Retina (tissue), 1 donor: ENCODE data around the gene AP3B1.

Experiments
- DNase-seq: peaks from one replicate; pipeline ENCODE4 v3.0.0-alpha.2; 2016

AP3B1 gene

GRCh38 chr5:78289911-78290310, 4.6 kb downstream of the AP3B1 start:
- no peak for DNase-seq

GRCh38 chr5:78288246-78288645, 6.3 kb downstream of the AP3B1 start:
- DNase-seq: no peak

GRCh38 chr5:78287833-78288232, 6.7 kb downstream of the AP3B1 start:
- no peak for DNase-seq

GRCh38 chr5:78287169-78287568, 7.3 kb downstream of the AP3B1 start:
- DNase-seq: no peak

GRCh38 chr5:78286290-78286689, 8.2 kb downstream of the AP3B1 start:
- DNase-seq: no peak

- DNase-seq: no peak
Observed at GRCh38 chr5:78283802-78284201, 10.7 kb downstream of the AP3B1 start.

- no peak for DNase-seq
Observed at GRCh38 chr5:78283105-78283504, 11.4 kb downstream of the AP3B1 start.

- no peak for DNase-seq
Observed at GRCh38 chr5:78280261-78280660, 14.2 kb downstream of the AP3B1 start.

GRCh38 chr5:78279194-78279593, 15.3 kb downstream of the AP3B1 start:
- no peak for DNase-seq

- DNase-seq: no peak
Observed at GRCh38 chr5:78277715-78278114, 16.8 kb downstream of the AP3B1 start.

- DNase-seq: no peak
Observed at GRCh38 chr5:78275998-78276543, 18.4 kb downstream of the AP3B1 start.

GRCh38 chr5:78274540-78275197, 19.8 kb downstream of the AP3B1 start:
- no peak for DNase-seq

- DNase-seq: no peak
Observed at GRCh38 chr5:78273436-78273835, 21.1 kb downstream of the AP3B1 start.

GRCh38 chr5:78271766-78272165, 22.7 kb downstream of the AP3B1 start:
- no peak for DNase-seq

GRCh38 chr5:78269088-78269703, 25.3 kb downstream of the AP3B1 start:
- no peak for DNase-seq

- DNase-seq: no peak
Observed at GRCh38 chr5:78268356-78268755, 26.1 kb downstream of the AP3B1 start.

- no peak for DNase-seq
Observed at GRCh38 chr5:78265163-78265562, 29.3 kb downstream of the AP3B1 start.

GRCh38 chr5:78264600-78264999, 29.9 kb downstream of the AP3B1 start:
- DNase-seq: no peak

- no peak for DNase-seq
Observed at GRCh38 chr5:78260771-78261170, 33.7 kb downstream of the AP3B1 start.

- DNase-seq: no peak
Observed at GRCh38 chr5:78253201-78253600, 41.3 kb downstream of the AP3B1 start.

GRCh38 chr5:78252715-78253114, 41.8 kb downstream of the AP3B1 start:
- DNase-seq: no peak

GRCh38 chr5:78251663-78252284, 42.7 kb downstream of the AP3B1 start:
- DNase-seq: no peak

- no peak for DNase-seq
Observed at GRCh38 chr5:78245136-78245535, 49.4 kb downstream of the AP3B1 start.

- no peak for DNase-seq
Observed at GRCh38 chr5:78243639-78244038, 50.9 kb downstream of the AP3B1 start.
